ENCODE data around the gene SPIRE2. TPM values are rescaled to one million over a fixed set of nuclear protein-coding genes. Genes with fewer than 3 reads are reported as not detected.
"Not testable (repeated sequence)": the region's sequence is repeated elsewhere in the genome, so short reads cannot be mapped to it uniquely, and the experiment has no call there.

The SPIRE2 gene
- total RNA-seq, 1 donor from 2014 or later, result 0.20 TPM

- DNase-seq (ENCODE audit: low read depth, low spot score), result no peak
Observed at GRCh38 chr16:89808475-89808874, 19.8 kb upstream of the SPIRE2 start.

- no peak for DNase-seq (ENCODE audit: low read depth, low spot score)
Observed at GRCh38 chr16:89811321-89811720, 17.0 kb upstream of the SPIRE2 start.

- DNase-seq (ENCODE audit: low read depth, low spot score), result no peak
Observed at GRCh38 chr16:89815639-89816348, 12.5 kb upstream of the SPIRE2 start.

- not testable (repeated sequence) for DNase-seq (ENCODE audit: low read depth, low spot score)
Observed at GRCh38 chr16:89818851-89819403, 9.3 kb upstream of the SPIRE2 start.

- DNase-seq (ENCODE audit: low read depth, low spot score), result not testable (repeated sequence)
Observed at GRCh38 chr16:89819448-89819847, 8.8 kb upstream of the SPIRE2 start.

GRCh38 chr16:89821438-89822187, 6.7 kb upstream of the SPIRE2 start:
- no peak for DNase-seq (ENCODE audit: low read depth, low spot score)

- DNase-seq (ENCODE audit: low read depth, low spot score), result no peak
Observed at GRCh38 chr16:89822188-89823086, 5.8 kb upstream of the SPIRE2 start.

GRCh38 chr16:89823087-89823823, 5.0 kb upstream of the SPIRE2 start:
- DNase-seq (ENCODE audit: low read depth, low spot score), result no peak

- not testable (repeated sequence) for DNase-seq (ENCODE audit: low read depth, low spot score)
Observed at GRCh38 chr16:89823824-89824148, 4.5 kb upstream of the SPIRE2 start.

- DNase-seq (ENCODE audit: low read depth, low spot score), result no peak
Observed at GRCh38 chr16:89826531-89827382, 1.5 kb upstream of the SPIRE2 start.

- no peak for DNase-seq (ENCODE audit: low read depth, low spot score)
Observed at GRCh38 chr16:89827383-89828198, 684 bp upstream of the SPIRE2 start.

- DNase-seq (ENCODE audit: low read depth, low spot score), result no peak
Observed at GRCh38 chr16:89828870-89829629, 775 bp downstream of the SPIRE2 start.

GRCh38 chr16:89829630-89830437, 1.6 kb downstream of the SPIRE2 start:
- no peak for DNase-seq (ENCODE audit: low read depth, low spot score)

GRCh38 chr16:89831810-89832328, 3.6 kb downstream of the SPIRE2 start:
- no peak for DNase-seq (ENCODE audit: low read depth, low spot score)

GRCh38 chr16:89833664-89834363, 5.5 kb downstream of the SPIRE2 start:
- DNase-seq (ENCODE audit: low read depth, low spot score), result not testable (repeated sequence)

- not testable (repeated sequence) for DNase-seq (ENCODE audit: low read depth, low spot score)
Observed at GRCh38 chr16:89834813-89835363, 6.6 kb downstream of the SPIRE2 start.

All from pulmonary artery endothelial cell (primary cell).